HEK293T (cell line): ENCODE measurements around the gene SLC31A1.

Experiments used
- ARNT ChIP-seq: fragments of 450-650 bp; IDR thresholded peaks from 2 replicates; pipeline ENCODE4 v1.6.1; 2017; ENCODE audit warnings: mild to moderate bottlenecking
- BHLHE40 ChIP-seq: fragments of 450-650 bp; IDR thresholded peaks from 2 replicates; pipeline ENCODE4 v1.6.1; 2016; ENCODE audit warnings: mild to moderate bottlenecking, moderate library complexity, borderline replicate concordance
- CTBP1 ChIP-seq: fragments of 450-650 bp; IDR thresholded peaks from 2 replicates; pipeline ENCODE4 v1.6.1; 2016; ENCODE audit warnings: borderline replicate concordance
- FOXK2 ChIP-seq: fragments of 450-650 bp; IDR thresholded peaks from 2 replicates; pipeline ENCODE4 v1.6.1; 2016; ENCODE audit warnings: mild to moderate bottlenecking
- FOXM1 ChIP-seq: fragments of 450-650 bp; IDR thresholded peaks from 2 replicates; pipeline ENCODE4 v1.6.1; 2017; ENCODE audit warnings: mild to moderate bottlenecking, borderline replicate concordance
- HDGF ChIP-seq: fragments of 450-650 bp; IDR thresholded peaks from 2 replicates; pipeline ENCODE4 v1.6.1; 2017; ENCODE audit warnings: antibody characterized with exemption, borderline replicate concordance
- L3MBTL2 ChIP-seq: fragments of 450-650 bp; conservative IDR thresholded peaks from 2 replicates; pipeline ENCODE4 v1.6.1; 2016; ENCODE audit warnings: mild to moderate bottlenecking
- LEF1 ChIP-seq: fragments of 450-650 bp; IDR thresholded peaks from 2 replicates; pipeline ENCODE4 v1.6.1; 2017; ENCODE audit warnings: mild to moderate bottlenecking, borderline replicate concordance
- SP1 ChIP-seq: fragments of 450-650 bp; IDR thresholded peaks from 2 replicates; pipeline ENCODE4 v1.6.1; 2017
- SUZ12 ChIP-seq: fragments of 450-650 bp; IDR thresholded peaks from 2 replicates; pipeline ENCODE4 v1.6.1; 2016; ENCODE audit warnings: mild to moderate bottlenecking
- TARDBP ChIP-seq: fragments of 450-650 bp; IDR thresholded peaks from 2 replicates; pipeline ENCODE4 v1.6.1; 2016
- ZNF384 ChIP-seq: fragments of 450-650 bp; IDR thresholded peaks from 2 replicates; pipeline ENCODE4 v1.6.1; 2016
- TF ChIP-seq, protein P1 (sequence below): fragments of 450-650 bp; IDR thresholded peaks from 2 replicates; pipeline ENCODE4 v1.6.1; 2016

DNA sequence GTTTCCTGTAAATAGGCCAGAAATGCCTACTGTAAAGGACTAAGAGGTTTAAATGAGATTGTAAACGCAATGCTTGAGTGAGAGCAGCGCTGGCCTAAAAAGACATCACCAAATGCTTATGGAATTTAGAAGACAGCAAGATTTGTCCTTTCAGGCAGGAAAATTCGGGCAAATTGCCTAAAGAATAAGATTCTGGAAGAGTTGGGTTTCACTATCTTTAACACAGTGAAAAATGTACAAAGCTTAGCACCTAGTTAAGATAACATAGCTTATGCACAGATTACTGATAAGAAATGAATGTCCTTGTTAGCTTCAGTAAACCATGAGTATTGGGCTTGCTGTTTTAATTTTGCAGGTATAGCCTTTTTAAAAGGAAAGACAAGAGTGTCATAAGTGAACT is 4.9 kb upstream of the SLC31A1 start:
- TF ChIP-seq TARDBP: no peak
- TF ChIP-seq SP1: no peak
- TF ChIP-seq L3MBTL2: no peak
- TF ChIP-seq, protein P1, sequence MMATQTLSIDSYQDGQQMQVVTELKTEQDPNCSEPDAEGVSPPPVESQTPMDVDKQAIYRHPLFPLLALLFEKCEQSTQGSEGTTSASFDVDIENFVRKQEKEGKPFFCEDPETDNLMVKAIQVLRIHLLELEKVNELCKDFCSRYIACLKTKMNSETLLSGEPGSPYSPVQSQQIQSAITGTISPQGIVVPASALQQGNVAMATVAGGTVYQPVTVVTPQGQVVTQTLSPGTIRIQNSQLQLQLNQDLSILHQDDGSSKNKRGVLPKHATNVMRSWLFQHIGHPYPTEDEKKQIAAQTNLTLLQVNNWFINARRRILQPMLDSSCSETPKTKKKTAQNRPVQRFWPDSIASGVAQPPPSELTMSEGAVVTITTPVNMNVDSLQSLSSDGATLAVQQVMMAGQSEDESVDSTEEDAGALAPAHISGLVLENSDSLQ: no peak
- TF ChIP-seq BHLHE40: no peak
- TF ChIP-seq HDGF: no peak
- no peak for TF ChIP-seq ZNF384
- TF ChIP-seq SUZ12: no peak
- TF ChIP-seq CTBP1: no peak
- TF ChIP-seq FOXM1: no peak
- TF ChIP-seq FOXK2: no peak
- TF ChIP-seq ARNT: no peak
- TF ChIP-seq LEF1: no peak
